H1 (cell line): Measurements from ENCODE around the gene CPZ. TPM values are rescaled to one million over a fixed set of nuclear protein-coding genes. Genes with fewer than 3 reads are reported as not detected.

ENCODE experiments used
- CTCF ChIA-PET: fragments of 300-600 bp; sonication (Branson Sonifier 250); formaldehyde crosslinking; loops from one replicate; lab custom pipeline; 2021; ENCODE audit not compliant: partially characterized antibody; lab: Charles Lee
- POLR2A ChIA-PET: fragments of 300-600 bp; sonication (Branson Sonifier 250); formaldehyde crosslinking; loops from one replicate; lab custom pipeline; 2021; ENCODE audit warnings: inconsistent platforms; ENCODE audit not compliant: partially characterized antibody; lab: Charles Lee
- DNase-seq, 2 experiments: peaks; one replicate each; pipeline versions ENCODE4 v3.0.0 to v3.0.0-alpha.2; 2010 to 2022; ENCODE audit warnings: low spot score in 2 of 2, low read depth in 1 of 2, mixed read lengths in 1 of 2
- FAIRE-seq: peaks from 2 replicates; lab custom pipeline; 2011; peaks lifted over from hg19 to GRCh38; lab: Jason Lieb, UNC
- H2AFZ ChIP-seq: 2 replicates; pipeline ENCODE4 v1.8.1; 2012; ENCODE audit warnings: low read length, inconsistent platforms
- H2AK5ac ChIP-seq: 2 replicates; pipeline ENCODE4 v1.6.1; 2013; ENCODE audit warnings: low read depth, low read length
- H2BK120ac ChIP-seq: replicated peaks from 2 replicates; pipeline ENCODE3; 2013; ENCODE audit warnings: low read depth, low read length, inconsistent platforms
- H2BK12ac ChIP-seq: 2 replicates; pipeline ENCODE4 v1.6.1; 2013; ENCODE audit warnings: low read depth, low read length
- H2BK15ac ChIP-seq: 2 replicates; pipeline ENCODE4 v1.6.1; 2013; ENCODE audit warnings: low read length
- H2BK20ac ChIP-seq: 2 replicates; pipeline ENCODE4 v1.6.1; 2013; ENCODE audit warnings: low read length
- H2BK5ac ChIP-seq: 2 replicates; pipeline ENCODE4 v1.6.1; 2013; ENCODE audit warnings: low read depth, low read length
- H3K14ac ChIP-seq: 2 replicates; pipeline ENCODE4 v1.6.1; 2013; ENCODE audit warnings: inconsistent platforms; ENCODE audit not compliant: insufficient read length
- H3K18ac ChIP-seq: 2 replicates; pipeline ENCODE4 v1.6.1; 2013; ENCODE audit warnings: low read length; ENCODE audit errors: extremely low read depth
- H3K23ac ChIP-seq: 2 replicates; pipeline ENCODE4 v1.6.1; 2013; ENCODE audit warnings: inconsistent platforms; ENCODE audit not compliant: insufficient read length
- H3K23me2 ChIP-seq: 2 replicates; pipeline ENCODE4 v1.6.1; 2013; ENCODE audit warnings: low read depth, low read length
- H3K27ac ChIP-seq: 2 replicates; pipeline ENCODE4 v1.6.1; 2011; ENCODE audit warnings: low read depth, low read length, inconsistent platforms
- H3K27me3 ChIP-seq, 4 experiments: replicated peaks in 1 of 4; 1 replicate in 1 of 4; 2 replicates in 3 of 4; pipeline versions ENCODE4 v1.6.1 to v1.8.1; 2011 to 2013; ENCODE audit warnings: low read length in 3 of 4, mild to moderate bottlenecking in 3 of 4, inconsistent platforms in 2 of 4, mixed read lengths in 2 of 4, moderate library complexity in 1 of 4; ENCODE audit not compliant: control insufficient read depth in 3 of 4, insufficient read depth in 3 of 4; ENCODE audit errors: extremely low read depth in 1 of 4
- H3K36me3 ChIP-seq, 4 experiments: 2 replicates each; pipeline versions ENCODE4 v1.6.1 to v1.8.1; 2011 to 2013; ENCODE audit warnings: mild to moderate bottlenecking in 4 of 4, low read length in 3 of 4, moderate library complexity in 2 of 4, control low read depth in 1 of 4, inconsistent platforms in 1 of 4; ENCODE audit not compliant: insufficient read depth in 4 of 4, control insufficient read depth in 2 of 4
- H3K4ac ChIP-seq: replicated peaks from 2 replicates; pipeline ENCODE3; 2013; ENCODE audit warnings: low read length, low read depth, mixed read lengths, inconsistent platforms; ENCODE audit not compliant: insufficient read length
- H3K4me1 ChIP-seq, 4 experiments: replicated peaks in 1 of 4; 1 replicate in 1 of 4; 2 replicates in 3 of 4; pipeline versions ENCODE4 v1.6.1 to v1.8.1; 2011 to 2013; ENCODE audit warnings: low read length in 3 of 4, inconsistent platforms in 2 of 4, mixed read lengths in 1 of 4; ENCODE audit not compliant: insufficient read depth in 4 of 4, control insufficient read depth in 3 of 4
- H3K4me2 ChIP-seq, 2 experiments: 2 replicates each; pipeline versions ENCODE4 v1.6.1 to v1.8.1; 2011 to 2013; ENCODE audit warnings: low read depth in 2 of 2, low read length in 2 of 2, control low read depth in 1 of 2, inconsistent platforms in 1 of 2, mild to moderate bottlenecking in 1 of 2; ENCODE audit not compliant: insufficient read depth in 1 of 2
- H3K4me3 ChIP-seq, 4 experiments: fragments of 200-600, 300-600 bp in 1 of 4; sonication (generic), shearing (Covaris generic), sonication (Bioruptor Twin) in 1 of 4; 2 replicates each; pipeline versions ENCODE4 v1.5.1 to v1.8.1; 2011 to 2016; ENCODE audit warnings: low read length in 4 of 4, low read depth in 3 of 4, control low read depth in 2 of 4, inconsistent platforms in 2 of 4, mild to moderate bottlenecking in 2 of 4, mixed read lengths in 1 of 4, moderate library complexity in 1 of 4; ENCODE audit not compliant: insufficient read depth in 2 of 4; ENCODE audit errors: extremely low read depth in 1 of 4
- H3K56ac ChIP-seq: replicated peaks from 2 replicates; pipeline ENCODE3; 2013; ENCODE audit warnings: low read depth, mild to moderate bottlenecking, mixed read lengths, low read length, inconsistent platforms; ENCODE audit not compliant: insufficient read length
- H3K79me1 ChIP-seq: 2 replicates; pipeline ENCODE4 v1.6.1; 2013; ENCODE audit warnings: low read depth, low read length, control low read depth
- H3K79me2 ChIP-seq, 2 experiments: 2 replicates each; pipeline versions ENCODE4 v1.6.1 to v1.8.1; 2012 to 2013; ENCODE audit warnings: low read length in 2 of 2, mild to moderate bottlenecking in 2 of 2, inconsistent platforms in 1 of 2; ENCODE audit not compliant: insufficient read depth in 2 of 2, control insufficient read depth in 1 of 2
- H3K9ac ChIP-seq, 4 experiments: replicated peaks in 1 of 4; 1 replicate in 1 of 4; 2 replicates in 3 of 4; pipeline versions ENCODE4 v1.6.1 to v1.8.1; 2011 to 2013; ENCODE audit warnings: low read depth in 3 of 4, low read length in 3 of 4, control low read depth in 2 of 4, mild to moderate bottlenecking in 2 of 4, moderate library complexity in 2 of 4, inconsistent platforms in 1 of 4; ENCODE audit errors: extremely low read depth in 1 of 4
- H3K9me3 ChIP-seq, 2 experiments: 2 replicates each; pipeline versions ENCODE4 v1.6.1 to v1.8.1; 2012 to 2013; ENCODE audit warnings: mild to moderate bottlenecking in 2 of 2, moderate library complexity in 2 of 2, control low read depth in 1 of 2, inconsistent platforms in 1 of 2, low read depth in 1 of 2, low read length in 1 of 2, mixed read lengths in 1 of 2; ENCODE audit not compliant: insufficient read depth in 2 of 2
- H4K20me1 ChIP-seq, 2 experiments: replicated peaks in 1 of 2; 2 replicates each; pipeline versions ENCODE3 to v1.8.1; 2011 to 2013; ENCODE audit warnings: inconsistent platforms in 2 of 2, low read length in 2 of 2, mild to moderate bottlenecking in 1 of 2; ENCODE audit not compliant: insufficient read depth in 2 of 2, control insufficient read depth in 1 of 2
- H4K5ac ChIP-seq: 2 replicates; pipeline ENCODE4 v1.6.1; 2013; ENCODE audit warnings: low read length, low read depth, mixed read lengths, inconsistent platforms; ENCODE audit not compliant: insufficient read length
- H4K8ac ChIP-seq: 2 replicates; pipeline ENCODE4 v1.8.0; 2013; ENCODE audit warnings: mild to moderate bottlenecking, moderate library complexity, low read length, inconsistent platforms; ENCODE audit not compliant: insufficient read depth; ENCODE audit errors: extremely low read depth
- H4K91ac ChIP-seq: replicated peaks from 2 replicates; pipeline ENCODE3; 2013; ENCODE audit warnings: low read length, mixed read lengths, inconsistent platforms; ENCODE audit not compliant: insufficient read length
- BRCA1 ChIP-seq: IDR thresholded peaks from 2 replicates; pipeline ENCODE4 v1.6.1; 2012; ENCODE audit warnings: low read depth, low read length, improper control_type of control experiment
- CBX8 ChIP-seq: fragments of 300-800, 300-1000 bp; sonication (generic); IDR thresholded peaks from 2 replicates; pipeline ENCODE4 v1.7.1; 2016; ENCODE audit warnings: low read depth, low read length, borderline replicate concordance
- FOSL1 ChIP-seq: IDR thresholded peaks from 2 replicates; pipeline ENCODE4 v1.6.1; 2011; ENCODE audit warnings: mild to moderate bottlenecking, low read depth, low read length, moderate library complexity; ENCODE audit not compliant: insufficient read depth
- GTF2F1 ChIP-seq: IDR thresholded peaks from 2 replicates; pipeline ENCODE4 v1.6.1; 2012; ENCODE audit warnings: low read depth, low read length, improper control_type of control experiment, borderline replicate concordance
- JUND ChIP-seq: IDR thresholded peaks from 2 replicates; pipeline ENCODE4 v1.6.1; 2011; ENCODE audit warnings: mild to moderate bottlenecking, improper control_type of control experiment, low read length
- MAFK ChIP-seq: IDR thresholded peaks from 2 replicates; pipeline ENCODE4 v1.6.1; 2012; ENCODE audit warnings: low read depth, mild to moderate bottlenecking, improper control_type of control experiment, low read length
- PHF8 ChIP-seq: fragments of 200-600 bp; sonication (generic); conservative IDR thresholded peaks from 2 replicates; pipeline ENCODE4 v1.7.1; 2012; ENCODE audit warnings: low read depth, mild to moderate bottlenecking, inconsistent platforms, low read length, moderate library complexity
- POLR2A ChIP-seq, 2 experiments: IDR thresholded peaks; 1 replicate in 1 of 2; 2 replicates in 1 of 2; pipeline ENCODE4 v1.6.1; 2011; ENCODE audit warnings: low read depth in 2 of 2, low read length in 2 of 2, mild to moderate bottlenecking in 2 of 2; ENCODE audit errors: control extremely low read depth in 1 of 2
- SIX5 ChIP-seq: IDR thresholded peaks from 2 replicates; pipeline ENCODE4 v1.6.1; 2011; ENCODE audit warnings: mild to moderate bottlenecking, low read depth, low read length
- TAF7 ChIP-seq: optimal IDR thresholded peaks from 2 replicates; pipeline ENCODE3; 2011; ENCODE audit warnings: low read depth, mild to moderate bottlenecking, inconsistent platforms, low read length, moderate library complexity, borderline replicate concordance
- YY1 ChIP-seq: IDR thresholded peaks from 2 replicates; pipeline ENCODE4 v1.6.1; 2011; ENCODE audit warnings: low read depth, mild to moderate bottlenecking, low read length
- WGBS, 2 experiments: shearing (Covaris generic) in 1 of 2; methylation state at CpG; one replicate each; pipeline versions ENCODE4 v1.1.6 to v1.1.7; 2013 to 2015; ENCODE audit warnings: low lambda C conversion rate in 2 of 2, mixed read lengths in 2 of 2, inconsistent platforms in 1 of 2, low coverage in 1 of 2, missing lambda C conversion rate in 1 of 2; ENCODE audit not compliant: insufficient replicate concordance in 2 of 2, insufficient coverage in 1 of 2, insufficient read length in 1 of 2; ENCODE audit errors: extremely low coverage in 1 of 2, missing lambda C conversion rate in 1 of 2; 5-methylcytosine and 5-hydroxymethylcytosine counted together
- polyA plus RNA-seq, 7 experiments: library from polyadenylated mRNA; depleted of rRNA in 3 of 7; stranded (reverse) in 5 of 7; unstranded in 2 of 7; fragments of >200 nt in 5 of 7; fragments of 200-250 nt in 2 of 7; gene quantifications; 1 replicate in 5 of 7; 2 replicates in 1 of 7; 4 replicates in 1 of 7; pipeline versions ENCODE4 v1.2.1 to v1.2.3, GENCODE V29; 2011 to 2013; ENCODE audit warnings: missing spikeins in 2 of 7, mixed read lengths in 2 of 7
- total RNA-seq: library from RNA; stranded (reverse); fragmentation: NEBNext Ultra II Directional; extraction: Animal tissue kit (Norgen Biotek cat#: 25700); gene quantifications from 2 replicates; pipeline ENCODE4 v1.2.1, GENCODE V29; 2021
- TF ChIP-seq, protein P1 (sequence below): IDR thresholded peaks from 2 replicates; pipeline ENCODE4 v1.6.1; 2011; ENCODE audit warnings: low read depth, mild to moderate bottlenecking, low read length; ENCODE audit not compliant: insufficient read depth

CPZ gene
- total and polyA plus RNA-seq, 2 of the 8 experiments (the other 6 are each of a cell fraction or from before 2014, with no cell fraction given) = 28.8 to 40.7 TPM

DNA sequence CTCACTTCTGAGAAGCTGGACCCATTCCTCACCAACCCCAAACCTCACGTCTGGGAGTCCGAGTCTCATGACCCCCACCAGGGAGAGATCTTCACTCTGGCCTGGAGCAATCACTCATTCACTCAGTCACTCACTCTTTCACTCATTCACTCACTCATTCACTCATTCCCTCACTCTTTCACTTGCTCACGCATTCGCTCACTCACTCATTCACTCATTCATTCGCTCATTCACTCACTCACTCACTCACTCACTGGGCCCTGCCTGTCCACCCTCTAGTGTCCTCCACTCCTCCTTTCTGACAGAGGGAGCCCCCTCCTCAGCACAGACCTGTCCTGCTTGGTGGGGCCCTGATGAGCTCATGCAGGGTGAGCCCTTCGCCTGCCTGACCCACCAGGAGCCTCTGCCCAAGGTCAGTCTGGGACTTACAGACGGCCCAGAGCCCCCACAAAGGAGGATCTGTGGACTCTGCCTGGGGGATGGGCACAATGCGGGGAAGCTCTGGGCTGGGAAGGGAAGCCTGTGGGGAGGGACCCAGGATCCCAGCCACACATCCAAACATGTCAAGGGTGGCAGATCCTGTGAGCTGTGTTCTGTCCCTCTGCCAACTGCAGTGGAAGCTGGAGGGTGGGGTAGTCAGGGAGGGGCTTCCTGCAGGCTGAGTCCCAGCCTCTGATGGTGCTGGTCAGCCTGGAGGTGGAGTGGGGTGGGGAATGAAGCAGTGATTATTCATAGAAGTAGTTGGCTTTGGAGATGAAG lies 18.5 kb downstream of the CPZ start:
- H3K9me3 ChIP-seq = no peaks in the 10 kb centered on the region
- H3K14ac ChIP-seq = no peak overlapping the region
- H3K56ac ChIP-seq = no peak overlapping the region
- H3K4me3 ChIP-seq = no peak overlapping the region
- H3K4me2 ChIP-seq = no peak overlapping the region
- DNase-seq (no peak), FAIRE-seq (no peak)
- H2BK12ac ChIP-seq = no peak overlapping the region
- H3K18ac ChIP-seq = no peak overlapping the region
- no peak overlapping the region for H4K8ac ChIP-seq
- no peak overlapping the region for H2AK5ac ChIP-seq
- H3K27me3 ChIP-seq = no peaks in the 10 kb centered on the region; a peak in 1 of 7 replicates
- H3K79me2 ChIP-seq = no peaks in the 10 kb centered on the region
- no peak overlapping the region for H2BK20ac ChIP-seq
- H2AFZ ChIP-seq = no peak overlapping the region
- no peak overlapping the region for H2BK120ac ChIP-seq
- no peak overlapping the region for H3K23ac ChIP-seq
- H3K79me1 ChIP-seq = no peaks in the 10 kb centered on the region; the same call in 1 of the 2 replicates
- H4K5ac ChIP-seq = no peak overlapping the region
- peaks cover 2% of the 10 kb centered on the region; the same call in 1 of the 2 replicates for H3K23me2 ChIP-seq
- peaks cover 0 to 16% (median 3%) of the 10 kb centered on the region in 4 experiments; a peak in 4 of 8 replicates for H3K36me3 ChIP-seq
- H2BK5ac ChIP-seq = no peak overlapping the region
- no peak overlapping the region for H3K4ac ChIP-seq
- CTCF ChIA-PET = interaction anchor here (1.0 to 1.5 kb wide), 5 partner anchors 8 to 307 kb away, joined by 3 read pairs; no protein-coding TSS in a partner anchor
- H3K4me1 ChIP-seq = peaks cover 0 to 2% (median 0%) of the 10 kb centered on the region in 4 experiments; a peak in 1 of 7 replicates
- WGBS, 2 experiments = 93% methylated on average over 8 of the region's 8 CpGs; no CpG with 5 or more reads in 1 of the 2 experiments
- H3K9ac ChIP-seq = no peak overlapping the region; a peak in 1 of 7 replicates
- no peak overlapping the region for H3K27ac ChIP-seq
- no peak overlapping the region for H4K91ac ChIP-seq
- peaks cover 12 to 21% of the 10 kb centered on the region in 2 experiments for H4K20me1 ChIP-seq
- no peak overlapping the region for H2BK15ac ChIP-seq
- POLR2A ChIA-PET = interaction anchor here (0.6 kb wide), 1 partner anchor 152 kb away, joined by 3 read pairs; no protein-coding TSS in a partner anchor
- TF ChIP-seq FOSL1 (no peak), JUND (no peak), SIX5 (no peak), PHF8 (no peak), YY1 (no peak), CBX8 (no peak), BRCA1 (no peak), GTF2F1 (no peak), POLR2A (IDR thresholded peaks at IDR 0.05; ENCODE audit: control extremely low read depth in 1 of 2, low read depth in 2 of 2, low read length in 2 of 2) (no peak), MAFK (no peak), TAF7 (no peak)
- TF ChIP-seq, protein P1, sequence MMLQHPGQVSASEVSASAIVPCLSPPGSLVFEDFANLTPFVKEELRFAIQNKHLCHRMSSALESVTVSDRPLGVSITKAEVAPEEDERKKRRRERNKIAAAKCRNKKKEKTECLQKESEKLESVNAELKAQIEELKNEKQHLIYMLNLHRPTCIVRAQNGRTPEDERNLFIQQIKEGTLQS = no peak
